GM18505 (cell line): ENCODE measurements around the gene SLC6A2.

ENCODE experiments used
- ATAC-seq: cut with Tn5 transposase; IDR thresholded peaks from one replicate; pipeline ENCODE4 v1.9.1; 2021; ENCODE audit not compliant: unreplicated experiment
- POLR2A ChIP-seq: IDR thresholded peaks from 4 replicates; pipeline ENCODE4 v1.6.1; 2011; ENCODE audit warnings: borderline replicate concordance; ENCODE audit not compliant: insufficient read depth, insufficient read length; ENCODE audit errors: extremely low read depth

SLC6A2 gene

GRCh38 chr16:55634193-55634592 lies 21.6 kb upstream of the SLC6A2 start:
- TF ChIP-seq POLR2A = no peak
- no peak for ATAC-seq

DNA sequence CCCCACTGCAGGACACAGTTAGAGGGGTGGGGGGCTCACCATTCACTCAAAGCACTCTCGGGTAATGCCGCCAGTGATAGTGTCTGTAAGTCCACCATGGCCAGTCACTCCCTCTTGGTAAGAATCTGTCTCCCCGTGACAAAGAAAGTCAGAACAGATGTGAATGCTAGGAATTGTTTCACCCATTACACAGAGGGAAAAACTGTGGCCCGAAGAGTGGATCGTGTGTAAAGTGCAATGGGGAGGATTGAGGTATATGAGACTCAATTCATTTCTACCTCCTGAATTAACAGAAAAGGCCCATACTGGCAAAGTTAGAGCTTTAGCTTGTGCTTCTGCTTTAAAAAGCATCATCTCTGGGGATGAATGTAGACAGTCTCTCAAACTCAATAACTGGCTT lies 17.5 kb upstream of the SLC6A2 start:
- no peak for TF ChIP-seq POLR2A
- no peak for ATAC-seq

DNA sequence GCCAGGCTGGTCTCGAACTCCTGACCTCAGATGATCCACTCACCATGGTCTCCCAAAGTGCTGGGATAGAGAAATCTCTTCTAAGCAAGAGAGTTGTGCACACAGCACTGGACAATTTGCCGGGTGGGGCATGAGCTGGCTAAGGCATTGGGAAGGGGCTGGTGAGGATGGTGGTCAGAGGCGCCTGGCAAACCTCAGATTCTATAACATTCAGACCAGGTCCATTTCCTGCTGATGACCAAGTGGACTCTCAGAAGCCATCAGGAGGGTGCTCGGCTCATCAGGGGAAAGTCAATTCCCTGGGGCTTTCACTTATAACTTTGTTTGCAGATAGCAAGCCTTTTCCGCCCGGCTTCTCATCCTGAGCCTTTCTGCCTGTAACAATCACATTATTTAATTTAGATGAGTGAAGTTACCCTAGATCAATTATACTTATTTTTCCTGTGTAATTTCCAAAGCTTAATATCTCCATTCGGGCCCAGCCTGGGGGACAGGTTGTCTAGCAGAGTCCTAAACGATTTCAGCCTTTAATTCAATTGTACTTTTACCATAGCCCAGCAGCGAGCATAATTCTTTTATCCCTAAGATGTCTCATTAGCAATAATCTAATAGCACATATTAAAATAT lies 15.0 kb upstream of the SLC6A2 start:
- ATAC-seq = no peak
- no peak for TF ChIP-seq POLR2A

- TF ChIP-seq POLR2A = no peak
- ATAC-seq = no peak
These were observed 14.2 kb upstream of the SLC6A2 start for GRCh38 chr16:55641430-55642056.

GRCh38 chr16:55642611-55643010 lies 13.2 kb upstream of the SLC6A2 start:
- TF ChIP-seq POLR2A = no peak
- no peak for ATAC-seq

- TF ChIP-seq POLR2A = no peak
- ATAC-seq = no peak
These were observed 12.4 kb upstream of the SLC6A2 start for GRCh38 chr16:55643161-55643970.

GRCh38 chr16:55645986-55646385 lies 9.8 kb upstream of the SLC6A2 start:
- no peak for ATAC-seq
- TF ChIP-seq POLR2A = no peak

DNA sequence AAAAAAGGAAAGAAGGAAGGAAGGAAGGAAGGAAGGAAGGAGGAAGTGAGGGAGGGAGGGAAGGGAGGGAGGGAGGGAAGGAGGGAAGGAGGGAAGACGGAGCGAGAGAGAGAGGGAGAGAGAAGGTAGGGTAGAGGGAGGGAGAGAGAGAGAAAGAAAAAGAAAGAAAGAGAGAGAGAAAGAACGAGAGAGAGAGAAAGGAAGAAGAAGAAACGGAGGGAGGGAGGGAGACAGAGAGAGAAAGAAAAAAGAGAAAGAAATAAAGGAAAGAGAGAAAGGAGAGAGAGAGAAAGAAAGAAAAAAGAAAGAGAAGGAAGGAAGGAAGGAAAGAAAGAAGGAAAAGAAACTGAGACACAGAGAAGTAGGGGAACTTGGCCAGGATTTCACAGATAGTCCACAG lies 8.4 kb upstream of the SLC6A2 start:
- ATAC-seq = no peak
- TF ChIP-seq POLR2A = no peak

- no peak for ATAC-seq
- no peak for TF ChIP-seq POLR2A
These were observed 8.0 kb upstream of the SLC6A2 start for GRCh38 chr16:55647798-55648197.

DNA sequence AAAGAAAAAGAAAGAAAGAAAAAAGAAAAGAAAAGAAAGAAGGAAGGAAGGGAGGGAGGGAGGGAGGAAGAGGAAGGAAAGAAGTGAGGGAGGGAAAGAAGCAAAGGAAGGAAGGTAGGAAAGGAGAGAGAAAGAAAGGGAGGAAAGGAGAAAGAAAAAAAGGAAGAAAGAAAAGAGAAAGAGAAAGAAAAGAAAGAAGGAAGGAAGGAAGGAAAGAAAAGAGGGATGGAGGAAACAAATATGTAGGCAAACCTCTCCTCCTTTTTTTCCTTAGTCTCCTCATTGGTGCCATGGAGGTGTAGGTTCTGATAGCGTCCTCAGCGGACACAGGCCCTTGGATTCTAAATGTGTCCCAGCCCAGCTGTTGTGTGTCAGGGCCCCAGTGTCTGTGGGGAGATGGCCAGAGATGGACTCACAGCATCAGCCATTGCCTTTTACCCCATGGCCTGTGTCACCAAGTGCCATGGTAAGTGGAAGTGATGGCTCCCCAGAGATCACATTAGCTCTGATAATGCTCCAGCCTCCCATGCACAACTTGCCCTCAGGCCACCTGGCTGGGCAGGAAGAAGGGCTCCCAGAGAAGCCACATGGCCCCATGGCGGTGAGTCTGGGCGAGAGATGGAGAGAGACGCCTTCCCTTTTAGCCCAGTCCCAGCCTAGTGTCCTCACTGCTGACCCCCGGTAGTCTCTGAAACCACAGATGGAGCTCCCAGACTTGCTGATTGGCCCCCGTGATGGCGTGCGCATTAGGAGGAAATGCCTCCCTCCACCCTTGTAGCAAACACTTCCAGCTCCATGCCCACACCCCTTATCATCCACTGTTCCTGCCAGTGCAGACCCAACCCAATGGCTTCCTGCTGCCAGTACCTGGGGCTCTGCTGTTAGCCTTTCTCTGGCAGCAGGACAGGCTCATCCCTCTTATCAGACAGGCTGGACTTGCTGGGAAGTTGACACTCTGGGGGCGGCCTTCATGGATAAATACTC lies 3.7 kb upstream of the SLC6A2 start:
- no peak for ATAC-seq
- no peak for TF ChIP-seq POLR2A

DNA sequence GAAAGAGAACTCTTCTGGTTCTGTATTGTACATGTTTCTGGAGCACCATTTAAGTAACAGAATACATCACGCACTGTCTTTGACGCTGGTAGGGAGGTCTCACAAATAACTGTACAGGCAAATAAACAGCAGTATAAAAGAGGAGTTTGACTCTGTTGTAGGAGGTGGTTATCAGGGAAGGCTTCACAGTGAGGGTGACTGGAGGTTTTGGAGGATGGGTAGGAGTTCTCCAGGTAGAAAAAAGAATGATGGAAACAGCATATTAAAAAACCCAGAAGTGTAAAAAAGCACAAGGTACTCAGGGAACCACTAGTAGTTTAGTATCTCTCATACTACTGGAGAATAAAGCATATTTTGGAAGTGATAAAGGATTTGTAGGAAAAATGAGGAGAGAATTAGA lies 2.7 kb upstream of the SLC6A2 start:
- no peak for ATAC-seq
- no peak for TF ChIP-seq POLR2A

DNA sequence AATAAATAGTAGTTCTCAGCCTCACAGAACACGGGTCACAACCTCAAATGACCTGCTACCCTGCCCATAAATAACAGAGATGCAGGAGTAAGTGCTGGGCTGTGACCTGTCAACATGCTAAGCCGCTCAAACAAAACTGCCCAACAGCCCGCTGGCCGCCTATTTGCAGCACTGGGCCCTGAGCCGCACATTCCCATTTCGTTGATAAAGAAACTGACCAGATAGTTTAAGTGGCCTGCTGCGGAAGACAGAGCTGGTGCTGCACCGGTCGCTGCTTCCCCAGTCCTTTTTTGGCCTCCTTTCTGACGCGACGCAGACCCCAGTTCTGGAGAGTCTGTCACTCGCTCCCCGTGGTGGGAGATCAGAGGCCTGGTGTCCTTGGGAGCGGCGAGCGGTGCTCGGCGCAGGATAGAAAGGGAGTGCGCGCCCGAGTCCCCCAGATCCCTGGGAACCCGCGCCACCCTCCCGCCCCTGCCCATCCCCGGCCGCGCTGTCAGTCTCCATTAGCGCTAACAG lies 349 bp upstream of the SLC6A2 start:
- TF ChIP-seq POLR2A = no peak
- ATAC-seq = no peak

DNA sequence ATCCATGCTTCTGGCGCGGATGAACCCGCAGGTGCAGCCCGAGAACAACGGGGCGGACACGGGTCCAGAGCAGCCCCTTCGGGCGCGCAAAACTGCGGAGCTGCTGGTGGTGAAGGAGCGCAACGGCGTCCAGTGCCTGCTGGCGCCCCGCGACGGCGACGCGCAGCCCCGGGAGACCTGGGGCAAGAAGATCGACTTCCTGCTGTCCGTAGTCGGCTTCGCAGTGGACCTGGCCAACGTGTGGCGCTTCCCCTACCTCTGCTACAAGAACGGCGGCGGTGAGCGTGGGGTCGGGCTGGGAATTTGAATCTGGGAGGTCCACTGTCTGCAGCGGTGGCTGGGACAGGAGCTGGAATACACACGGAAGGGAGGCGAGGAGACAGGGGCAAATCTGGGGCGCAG lies 904 bp downstream of the SLC6A2 start:
- no peak for ATAC-seq
- TF ChIP-seq POLR2A = no peak

GRCh38 chr16:55657616-55658015 lies 1.8 kb downstream of the SLC6A2 start:
- no peak for ATAC-seq
- no peak for TF ChIP-seq POLR2A
